Endothelial cell of umbilical vein (primary cell): ENCODE data around the gene CD8A. TPM values are rescaled to one million over a fixed set of nuclear protein-coding genes. Genes with fewer than 3 reads are reported as not detected.

Experiments used
- BruUV-seq: library from RNA; stranded (reverse); fragments of 400-500 nt; replicated peaks from 2 replicates; lab custom pipeline; 2021; lab: Mats Ljungman, UMichigan
- CTCF ChIA-PET: fragments of 300-600, 350-600 bp; sonication (Branson Sonifier 250); formaldehyde crosslinking; loops from one replicate; lab custom pipeline; 2021; ENCODE audit warnings: antibody characterized with exemption, inconsistent platforms; lab: Charles Lee
- POLR2A ChIA-PET: fragments of 300-600, 350-600 bp; sonication (Branson Sonifier 250); formaldehyde crosslinking; loops from one replicate; lab custom pipeline; 2021; ENCODE audit warnings: antibody characterized with exemption, inconsistent platforms; lab: Charles Lee
- DNase-seq: peaks from one replicate; pipeline ENCODE4 v3.0.0-alpha.2; 2011; ENCODE audit warnings: low read depth, low spot score
- FAIRE-seq: peaks from 2 replicates; lab custom pipeline; 2011; peaks lifted over from hg19 to GRCh38; lab: Jason Lieb, UNC
- H2AFZ ChIP-seq: 2 replicates; pipeline ENCODE4 v1.6.0; 2012; ENCODE audit warnings: low read depth, low read length, control low read depth, inconsistent platforms
- H3K27ac ChIP-seq: 2 replicates; pipeline ENCODE4 v1.5.1; 2011; ENCODE audit warnings: low read depth, mild to moderate bottlenecking, control low read depth, low read length, moderate library complexity; ENCODE audit not compliant: insufficient read depth
- H3K27me3 ChIP-seq, 2 experiments: 2 replicates each; pipeline versions ENCODE4 v1.6.0 to v1.6.1; 2011; ENCODE audit warnings: low read length in 2 of 2, mixed read lengths in 1 of 2; ENCODE audit not compliant: control insufficient read depth in 2 of 2, insufficient read depth in 2 of 2
- H3K36me3 ChIP-seq, 2 experiments: 2 replicates in 1 of 2; 3 replicates in 1 of 2; pipeline ENCODE4 v1.5.1; 2011; ENCODE audit warnings: low read length in 2 of 2, mild to moderate bottlenecking in 1 of 2, moderate library complexity in 1 of 2; ENCODE audit not compliant: control insufficient read depth in 2 of 2, insufficient read depth in 2 of 2; ENCODE audit errors: extremely low read depth in 1 of 2
- H3K4me1 ChIP-seq: 3 replicates; pipeline ENCODE4 v1.5.1; 2011; ENCODE audit warnings: mild to moderate bottlenecking, low read length; ENCODE audit not compliant: control insufficient read depth, insufficient read depth; ENCODE audit errors: extremely low read depth
- H3K4me2 ChIP-seq: 2 replicates; pipeline ENCODE4 v1.6.1; 2011; ENCODE audit warnings: low read length, control low read depth, mixed read lengths; ENCODE audit not compliant: insufficient read depth
- H3K4me3 ChIP-seq, 3 experiments: fragments of 200-600 bp in 1 of 3; sonication (generic), shearing (Covaris generic) in 1 of 3; replicated peaks in 1 of 3; 2 replicates each; pipeline ENCODE4 v1.5.1; 2011 to 2016; ENCODE audit warnings: control low read depth in 3 of 3, low read length in 3 of 3, mild to moderate bottlenecking in 2 of 3, inconsistent platforms in 1 of 3, low read depth in 1 of 3, moderate library complexity in 1 of 3; ENCODE audit not compliant: insufficient read depth in 1 of 3
- H3K79me2 ChIP-seq: 2 replicates; pipeline ENCODE4 v1.6.0; 2012; ENCODE audit warnings: low read length, inconsistent platforms; ENCODE audit not compliant: control insufficient read depth, insufficient read depth
- H3K9ac ChIP-seq: replicated peaks from 2 replicates; pipeline ENCODE3; 2011; ENCODE audit warnings: low read length, control low read depth; ENCODE audit not compliant: insufficient read depth; ENCODE audit errors: extremely low read depth
- H3K9me1 ChIP-seq: replicated peaks from 3 replicates; pipeline ENCODE4 v1.6.0; 2011; ENCODE audit warnings: mild to moderate bottlenecking, low read length; ENCODE audit not compliant: control insufficient read depth, insufficient read depth; ENCODE audit errors: extremely low read depth
- H3K9me3 ChIP-seq: replicated peaks from 2 replicates; pipeline ENCODE4 v1.5.1; 2012; ENCODE audit warnings: low read length, inconsistent platforms; ENCODE audit not compliant: control insufficient read depth, insufficient read depth
- H4K20me1 ChIP-seq: replicated peaks from 2 replicates; pipeline ENCODE3; 2011; ENCODE audit warnings: mild to moderate bottlenecking, low read length; ENCODE audit not compliant: control insufficient read depth, insufficient read depth; ENCODE audit errors: extremely low read depth
- CTCF ChIP-seq, 2 donors: IDR thresholded peaks; 1 replicate in 1 of 2; 2 replicates in 1 of 2; pipeline ENCODE4 v1.5.1; 2011; ENCODE audit warnings: low read length in 2 of 2, mild to moderate bottlenecking in 2 of 2, moderate library complexity in 2 of 2, control low read depth in 1 of 2, inconsistent platforms in 1 of 2, low read depth in 1 of 2; ENCODE audit not compliant: insufficient read depth in 1 of 2; ENCODE audit errors: extremely low read depth in 1 of 2
- EZH2 ChIP-seq: IDR thresholded peaks from 2 replicates; pipeline ENCODE4 v1.6.1; 2012; ENCODE audit warnings: borderline replicate concordance, low read depth, mild to moderate bottlenecking, moderate library complexity, low read length, inconsistent platforms; ENCODE audit not compliant: severe bottlenecking
- FOS ChIP-seq: IDR thresholded peaks from 2 replicates; pipeline ENCODE4 v1.6.1; 2011; ENCODE audit warnings: mild to moderate bottlenecking, low read length, moderate library complexity, borderline replicate concordance; ENCODE audit not compliant: insufficient read depth
- GATA2 ChIP-seq: IDR thresholded peaks from 2 replicates; pipeline ENCODE4 v1.7.0; 2011; ENCODE audit warnings: low read depth, mild to moderate bottlenecking, moderate library complexity, mixed read lengths, low read length; ENCODE audit not compliant: insufficient read length, insufficient read depth
- JUN ChIP-seq: IDR thresholded peaks from 2 replicates; pipeline ENCODE4 v1.6.1; 2011; ENCODE audit warnings: borderline replicate concordance, low read depth; ENCODE audit not compliant: insufficient read length, insufficient read depth
- MAX ChIP-seq: IDR thresholded peaks from 2 replicates; pipeline ENCODE4 v1.6.1; 2011; ENCODE audit not compliant: insufficient read depth, insufficient read length
- MYC ChIP-seq: IDR thresholded peaks from one replicate; pipeline ENCODE4 v1.6.1; 2011; ENCODE audit warnings: mild to moderate bottlenecking, low read depth, low read length
- POLR2A ChIP-seq: IDR thresholded peaks from 2 replicates; pipeline ENCODE4 v1.6.1; 2012; ENCODE audit warnings: low read depth, mild to moderate bottlenecking, control low read depth, low read length
- POLR2AphosphoS5 ChIP-seq: IDR thresholded peaks from 2 replicates; pipeline ENCODE4 v1.6.1; 2012; ENCODE audit warnings: low read depth, mild to moderate bottlenecking, control low read depth, low read length, moderate library complexity; ENCODE audit not compliant: insufficient read depth
- dilution Hi-C: fragments of 300-500 bp; cut with MboI; formaldehyde crosslinking; loops from one replicate; pipeline ENCODE4 v1.15.0; 2019; ENCODE audit warnings: low sequenced_read_pairs; ENCODE audit not compliant: extremely low pct_ligation_motif_present
- intact Hi-C: fragments of 100-400 bp; cut with micrococcal nuclease; formaldehyde crosslinking; loops from one replicate; pipeline ENCODE4 v1.10.0; 2022
- polyA plus RNA-seq, 4 experiments: library from polyadenylated mRNA; depleted of rRNA in 3 of 4; stranded (reverse) in 3 of 4; unstranded in 1 of 4; fragments of >200 nt; gene quantifications; 2 replicates each; pipeline versions ENCODE4 v1.2.1 to v1.2.3, GENCODE V29; 2011 to 2012; ENCODE audit warnings: missing spikeins in 1 of 4
- total RNA-seq: library from RNA; stranded (reverse); gene quantifications from 2 replicates; pipeline ENCODE4 v1.2.3, GENCODE V29; 2021

Gene CD8A
- total and polyA plus RNA-seq, 2 donors (not counting 3 experiments of a cell fraction or from before 2014, with no cell fraction given): not detected

- intact Hi-C loops (no loop called here), dilution Hi-C loops (no loop called here)
- no TSS peak for BruUV-seq
- H3K4me1 ChIP-seq: no peaks in the 10 kb centered on the region
- no peak overlapping the region for H3K4me2 ChIP-seq
- H3K9ac ChIP-seq: no peak overlapping the region
- ChIA-PET POLR2A (no interaction called here), CTCF (no interaction called here)
- H3K9me3 ChIP-seq: peaks cover 3% of the 10 kb centered on the region
- H2AFZ ChIP-seq: no peak overlapping the region
- FAIRE-seq (no peak), DNase-seq (no peak)
- H3K79me2 ChIP-seq: no peaks in the 10 kb centered on the region
- H3K9me1 ChIP-seq: no peaks in the 10 kb centered on the region
- no peak overlapping the region for H3K4me3 ChIP-seq
- H3K27ac ChIP-seq: no peak overlapping the region
- TF ChIP-seq POLR2AphosphoS5 (no peak), GATA2 (no peak), FOS (no peak), MYC (no peak), CTCF (IDR thresholded peaks at IDR 0.05; ENCODE audit: extremely low read depth in 1 of 2, insufficient read depth in 1 of 2, low read depth in 1 of 2, low read length in 2 of 2) (no peak), POLR2A (no peak), JUN (no peak), EZH2 (no peak), MAX (no peak)
- no peaks in the 10 kb centered on the region for H4K20me1 ChIP-seq
- H3K36me3 ChIP-seq: no peaks in the 10 kb centered on the region
- peaks cover 36 to 52% of the 10 kb centered on the region in 2 experiments for H3K27me3 ChIP-seq
Measured at GRCh38 chr2:86793752-86794151, 3.0 kb upstream of the CD8A start.
